ENCODE results near the gene TMEM250.

Gene TMEM250

GRCh38 chr9:136093995-136094881, 24.4 kb downstream of the TMEM250 start:
- peak; percentile 70 for DNase-seq (ENCODE audit: low read depth)

DNA sequence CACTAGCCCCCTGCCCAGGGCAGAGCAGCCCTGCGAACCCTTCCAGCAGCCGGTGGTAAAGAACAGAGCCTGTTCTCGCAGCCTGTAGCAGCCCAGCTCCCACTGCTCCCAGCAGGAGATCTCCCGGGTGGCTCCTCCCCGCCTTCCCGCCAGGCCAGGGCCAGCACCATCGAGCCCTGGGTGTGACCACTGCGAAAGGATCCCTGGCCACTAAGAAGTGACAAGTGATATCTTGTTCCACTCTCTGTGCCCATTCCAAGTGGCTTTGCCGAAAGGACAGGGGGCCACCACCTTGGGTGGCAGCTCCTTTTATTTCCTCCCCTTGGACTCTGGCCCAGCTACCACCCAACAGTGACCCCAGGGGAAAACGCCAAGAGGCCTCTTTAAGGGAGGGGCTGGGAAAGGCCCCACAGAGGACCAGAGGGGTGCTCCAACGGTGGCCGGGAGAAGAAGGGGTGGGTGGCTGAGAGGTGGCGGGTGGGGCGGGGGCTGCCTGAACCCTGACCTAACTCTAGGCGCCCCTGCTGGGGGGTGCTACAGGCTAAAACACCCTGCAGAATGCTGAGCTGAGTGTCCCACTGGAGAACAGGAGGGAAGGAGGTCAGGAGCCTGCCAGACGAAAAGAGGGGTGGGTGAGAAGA, 25.2 kb downstream of the TMEM250 start:
- no peak for DNase-seq (ENCODE audit: low read depth)

DNA sequence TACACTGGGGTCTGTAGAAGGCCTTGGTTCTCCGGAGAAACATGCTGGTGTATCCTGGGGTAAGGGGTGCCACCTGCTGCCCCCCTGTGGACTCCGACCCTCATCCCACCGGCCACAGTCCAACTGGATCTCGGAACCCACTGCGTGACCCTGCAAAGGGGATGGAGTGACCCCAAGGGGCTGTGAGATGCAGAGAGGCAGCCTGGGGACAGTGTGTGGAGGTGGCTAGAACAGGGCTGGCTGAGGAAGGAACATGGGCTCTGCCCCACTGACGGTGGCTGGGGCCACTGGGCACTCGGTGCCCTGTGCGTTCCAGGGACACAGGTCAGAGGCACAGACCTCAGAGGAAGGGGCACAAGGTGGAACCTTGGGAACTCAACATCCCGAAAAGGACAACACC, 25.9 kb downstream of the TMEM250 start:
- DNase-seq (ENCODE audit: low read depth): no peak

- DNase-seq (ENCODE audit: low read depth): no peak
Measured at GRCh38 chr9:136092353-136092650, 26.4 kb downstream of the TMEM250 start.

DNA sequence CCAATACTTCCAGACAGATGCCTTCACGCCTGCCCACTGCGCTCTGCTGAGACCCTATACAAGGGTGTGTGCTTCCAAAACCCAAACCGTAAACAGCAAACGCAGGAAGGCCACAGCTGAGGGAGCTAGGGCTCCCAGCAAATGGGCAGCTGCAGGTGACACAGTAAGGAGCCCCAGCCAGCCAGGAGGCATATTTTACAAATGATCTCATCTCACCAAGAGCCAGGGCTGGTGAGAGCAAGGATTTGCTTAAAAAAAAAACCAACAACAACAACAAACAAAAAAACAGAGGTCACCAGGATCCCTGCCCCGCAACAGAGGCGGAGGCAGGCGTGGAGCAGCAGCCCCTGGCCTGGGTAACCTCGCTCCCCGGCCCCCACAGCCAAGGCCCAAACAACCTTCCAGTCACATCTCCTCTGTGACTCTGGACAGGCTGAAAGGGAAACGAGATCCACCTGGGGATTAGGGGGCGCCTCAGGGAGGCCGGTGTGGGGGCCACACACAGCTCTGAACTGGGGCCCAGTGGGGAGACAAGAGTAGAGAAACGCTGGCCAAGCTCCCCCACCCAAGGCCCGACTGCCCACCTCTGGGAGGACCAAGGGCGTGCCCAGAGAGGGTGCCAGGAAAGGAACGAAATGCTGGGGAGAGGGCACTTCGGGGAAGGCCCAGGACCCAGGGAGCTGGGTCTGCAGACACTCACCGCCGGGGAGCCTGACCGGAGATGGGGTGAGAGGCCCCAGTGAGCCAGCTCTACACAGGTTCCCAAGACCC, 26.9 kb downstream of the TMEM250 start:
- DNase-seq (ENCODE audit: low read depth): no peak

DNA sequence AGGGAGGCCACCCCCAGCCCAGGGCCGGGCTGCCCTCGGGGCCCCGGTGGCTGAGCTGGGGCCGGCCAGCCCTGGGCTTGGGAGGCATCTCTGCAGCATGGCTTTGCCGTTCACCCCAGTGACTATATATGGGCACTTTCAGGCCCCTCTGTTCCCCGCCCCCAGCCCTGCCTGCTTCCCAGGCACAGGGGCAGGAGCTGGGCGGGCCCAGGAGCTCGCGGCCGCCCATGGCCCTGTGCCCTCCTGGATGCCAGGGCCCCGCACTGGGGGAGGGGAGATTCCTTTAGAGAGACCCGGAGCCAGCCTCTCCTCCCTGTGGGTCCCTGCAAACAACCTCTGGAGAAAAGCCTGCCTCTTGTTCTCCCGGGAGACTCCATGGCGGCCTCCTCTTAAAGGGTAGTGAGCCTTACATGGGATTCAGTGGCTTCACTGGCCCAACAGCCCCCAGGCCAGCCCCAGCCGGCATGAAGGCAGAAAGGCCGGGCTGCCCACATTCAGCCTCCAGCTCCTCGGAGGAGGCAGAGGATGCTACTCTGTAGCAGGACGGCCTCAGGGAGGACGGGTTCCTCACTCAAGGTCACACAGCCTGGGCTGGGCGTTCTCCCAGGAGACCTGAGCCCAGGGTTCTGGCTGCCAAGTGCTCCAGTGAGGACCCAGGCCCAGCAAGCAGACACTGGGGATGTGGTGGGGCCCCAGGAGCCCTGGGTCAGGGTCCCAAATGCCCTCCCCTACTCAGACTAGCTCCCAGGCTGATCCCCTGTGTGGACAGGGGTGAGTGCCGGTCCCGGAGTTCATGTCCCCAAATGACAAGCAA, 27.7 kb downstream of the TMEM250 start:
- no peak for DNase-seq (ENCODE audit: low read depth)

GRCh38 chr9:136090056-136090735, 28.5 kb downstream of the TMEM250 start:
- no peak for DNase-seq (ENCODE audit: low read depth)

DNA sequence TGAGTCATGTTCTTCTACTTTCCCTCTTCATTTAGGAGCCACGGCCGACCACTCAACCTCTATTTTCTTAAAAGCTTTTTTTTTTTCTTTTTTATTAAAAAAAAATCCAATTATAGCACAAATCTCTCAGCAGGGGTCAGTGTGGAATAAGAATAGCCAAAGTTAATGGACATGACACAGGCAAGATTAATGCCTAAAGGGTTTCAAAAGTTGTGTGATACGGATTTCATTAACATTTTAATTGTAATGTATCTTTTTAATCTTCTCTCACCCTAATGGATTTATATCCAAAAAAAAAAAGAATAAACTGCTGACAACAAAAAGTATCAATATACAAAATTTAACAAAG, 29.0 kb downstream of the TMEM250 start:
- peak; percentile 52 for DNase-seq (ENCODE audit: low read depth)

DNA sequence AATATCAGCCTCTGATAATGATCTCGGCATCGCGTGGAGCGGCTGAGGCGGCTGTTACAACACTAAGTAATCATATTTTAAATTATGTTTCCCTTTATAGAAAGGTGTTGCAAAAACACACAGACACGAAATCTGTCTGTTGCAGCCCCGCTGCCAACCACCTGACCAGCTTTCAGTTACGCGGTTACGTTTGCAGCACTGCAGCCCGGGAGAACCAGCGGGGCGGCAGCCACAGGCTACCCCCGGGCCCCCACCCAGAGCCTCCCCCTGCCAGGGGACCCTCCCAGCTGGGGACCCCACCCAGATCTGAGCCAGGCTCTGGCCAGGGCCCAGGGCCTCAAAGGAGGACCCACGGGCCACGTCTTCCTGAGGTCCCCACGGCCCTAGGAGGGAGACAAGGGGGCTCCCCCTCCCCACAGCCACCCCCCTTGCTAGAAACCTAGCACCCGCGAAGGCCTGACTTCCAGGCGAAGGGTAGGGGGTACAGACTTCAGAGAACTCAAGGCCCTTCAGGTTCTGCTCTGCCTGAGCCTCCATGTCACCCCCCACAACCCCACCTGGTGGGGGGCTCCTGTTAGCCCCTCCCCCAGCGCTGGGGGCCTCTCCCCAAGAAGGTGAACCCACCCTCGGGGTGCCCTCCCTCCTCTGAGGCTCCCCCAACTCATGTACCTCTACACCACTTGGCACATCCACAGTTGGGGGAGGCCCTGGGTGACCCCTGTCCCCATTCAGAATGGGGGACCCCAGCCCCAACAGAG, 29.6 kb downstream of the TMEM250 start:
- peak; percentile 58 for DNase-seq (ENCODE audit: low read depth)

DNA sequence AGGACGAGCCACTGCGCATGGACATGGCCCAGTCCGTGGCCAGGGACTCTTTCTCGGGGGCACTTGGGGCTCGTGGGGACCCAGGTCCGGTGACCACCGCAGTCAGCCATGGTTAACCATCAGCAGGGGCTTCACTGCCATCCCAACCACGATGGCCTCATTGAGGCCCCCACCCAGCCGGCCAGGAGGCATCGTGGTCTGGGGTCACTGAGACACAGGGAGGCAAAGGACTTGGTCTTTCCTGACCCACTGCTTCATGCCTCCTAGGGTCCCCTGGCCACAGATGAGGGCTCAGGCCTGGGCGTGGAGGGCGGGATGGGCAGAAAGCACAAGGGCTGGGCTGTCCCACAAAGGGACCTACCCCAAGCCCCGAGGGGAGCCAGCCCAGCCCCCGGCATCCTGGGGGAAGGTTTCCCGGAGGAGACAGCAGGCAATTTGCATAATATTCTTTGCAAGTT, 30.2 kb downstream of the TMEM250 start:
- DNase-seq (ENCODE audit: low read depth): no peak

DNA sequence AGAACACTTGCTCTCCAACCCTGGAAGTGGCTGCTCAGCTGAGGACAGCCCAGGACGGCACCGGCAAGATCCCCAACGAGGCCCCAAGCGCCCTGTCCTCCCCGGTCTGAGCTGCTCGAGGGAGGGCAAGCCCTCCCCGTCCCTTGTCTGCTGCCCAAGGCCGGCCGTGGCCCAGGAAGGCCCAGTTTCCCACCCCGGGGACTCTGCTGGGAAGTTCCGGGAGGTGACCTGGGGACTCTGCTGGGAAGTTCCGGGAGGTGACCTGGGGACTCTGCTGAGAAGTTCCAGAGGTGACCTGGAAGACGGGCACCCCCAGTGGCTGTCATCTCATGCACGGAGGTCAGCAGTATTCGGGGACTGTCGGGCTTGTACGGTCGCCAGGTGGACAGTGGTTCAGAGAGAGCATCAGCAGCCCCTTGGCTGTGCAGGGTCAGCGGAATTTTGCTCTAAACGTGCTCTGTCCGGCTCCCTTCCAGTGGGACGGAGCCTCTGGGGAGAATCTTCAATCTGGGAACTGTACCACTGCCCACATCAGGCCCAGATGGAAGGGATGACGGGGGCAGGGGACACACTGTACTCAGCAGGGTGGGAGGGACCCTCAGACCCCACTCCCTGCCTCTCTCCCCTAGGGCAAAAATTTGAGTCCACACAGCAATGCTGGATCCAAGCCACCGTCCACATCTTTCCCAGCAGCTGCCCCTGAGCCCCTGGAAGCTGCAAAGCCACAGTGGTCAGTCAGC, 30.8 kb downstream of the TMEM250 start:
- no peak for DNase-seq (ENCODE audit: low read depth)

GRCh38 chr9:136086951-136087740, 31.5 kb downstream of the TMEM250 start:
- no peak for DNase-seq (ENCODE audit: low read depth)

DNA sequence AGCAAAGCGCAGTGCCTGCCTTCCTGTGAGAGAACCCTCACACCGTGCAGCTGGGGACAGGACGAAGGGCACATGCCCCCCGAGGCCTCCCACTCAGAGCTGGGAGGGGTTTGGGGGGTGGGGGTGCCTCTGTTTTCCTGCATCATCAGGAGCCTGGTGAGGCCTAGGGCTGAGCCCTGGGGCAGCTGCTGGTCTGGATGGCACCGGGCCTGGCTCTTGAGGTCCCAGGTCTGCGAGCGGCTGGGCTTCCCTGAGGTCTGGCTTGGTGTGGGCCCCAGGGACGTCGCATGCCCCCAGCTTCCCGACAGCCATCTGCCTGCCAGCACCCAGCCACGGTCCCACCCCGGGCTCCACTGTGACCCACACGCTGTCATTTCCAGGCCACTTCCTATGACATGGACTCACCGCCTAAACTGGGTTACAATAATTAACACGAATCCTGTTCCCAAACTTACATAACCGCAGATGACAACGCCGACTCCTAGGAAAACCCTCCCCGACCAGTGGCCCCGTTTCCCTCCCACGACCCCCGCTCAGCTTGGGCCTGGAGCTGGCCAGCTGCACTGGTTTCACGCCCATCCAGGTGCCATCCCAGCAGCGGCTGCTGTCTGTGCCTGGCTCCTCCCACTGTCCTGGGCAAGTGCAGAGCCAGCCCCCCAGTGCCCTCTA, 32.3 kb downstream of the TMEM250 start:
- DNase-seq (ENCODE audit: low read depth): no peak

DNA sequence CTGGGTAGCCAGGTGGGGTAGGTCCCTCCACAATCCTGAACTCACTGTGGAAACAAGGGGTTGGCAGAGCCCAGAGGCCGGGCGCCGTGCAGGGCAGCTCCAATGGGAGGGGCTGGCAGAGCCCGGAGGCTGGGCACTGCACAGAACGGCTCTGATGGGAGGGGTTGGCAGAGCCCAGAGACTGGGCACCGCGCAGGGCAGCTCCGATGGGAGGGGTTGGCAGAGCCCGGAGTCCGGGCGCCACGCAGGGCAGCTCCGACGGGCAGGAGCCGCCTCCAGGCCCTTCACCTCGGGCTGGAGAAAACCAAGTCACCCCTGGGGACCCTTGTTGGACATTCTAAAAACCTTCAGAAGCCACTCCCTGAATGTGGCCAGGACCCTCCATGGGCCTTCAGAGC, 32.9 kb downstream of the TMEM250 start:
- no peak for DNase-seq (ENCODE audit: low read depth)

- no peak for DNase-seq (ENCODE audit: low read depth)
Measured at GRCh38 chr9:136084063-136084944, 34.4 kb downstream of the TMEM250 start.

- no peak for DNase-seq (ENCODE audit: low read depth)
Measured at GRCh38 chr9:136083558-136084062, 35.1 kb downstream of the TMEM250 start.
